ENCODE measurements around the gene MAU2.

The MAU2 gene

GRCh38 chr19:19320361-19321140 lies at the start of gene MAU2, which contains the start of gene SUGP1:
MAU2 (plus strand) TSS chr19:19320829; CDS start chr19:19320860, 31 bp downstream.
SUGP1 (minus strand) TSS chr19:19320509; CDS start chr19:19320496, 13 bp downstream.
- DNase-seq, result peak; percentile 87
- Mint-ChIP-seq H3K27me3 (no peaks in the 10 kb centered on the region), H3K27ac (peak within 1 kb of the TSS; percentile 99), H3K9me3 (no peaks in the 10 kb centered on the region), H3K4me1 (peaks cover 36% of the 10 kb centered on the region), H3K4me3 (peak within 1 kb of the TSS; percentile 86), H3K36me3 (ENCODE audit: low read depth) (peaks cover 19% of the 10 kb centered on the region)
- peak; percentile 96 for ATAC-seq

DNA sequence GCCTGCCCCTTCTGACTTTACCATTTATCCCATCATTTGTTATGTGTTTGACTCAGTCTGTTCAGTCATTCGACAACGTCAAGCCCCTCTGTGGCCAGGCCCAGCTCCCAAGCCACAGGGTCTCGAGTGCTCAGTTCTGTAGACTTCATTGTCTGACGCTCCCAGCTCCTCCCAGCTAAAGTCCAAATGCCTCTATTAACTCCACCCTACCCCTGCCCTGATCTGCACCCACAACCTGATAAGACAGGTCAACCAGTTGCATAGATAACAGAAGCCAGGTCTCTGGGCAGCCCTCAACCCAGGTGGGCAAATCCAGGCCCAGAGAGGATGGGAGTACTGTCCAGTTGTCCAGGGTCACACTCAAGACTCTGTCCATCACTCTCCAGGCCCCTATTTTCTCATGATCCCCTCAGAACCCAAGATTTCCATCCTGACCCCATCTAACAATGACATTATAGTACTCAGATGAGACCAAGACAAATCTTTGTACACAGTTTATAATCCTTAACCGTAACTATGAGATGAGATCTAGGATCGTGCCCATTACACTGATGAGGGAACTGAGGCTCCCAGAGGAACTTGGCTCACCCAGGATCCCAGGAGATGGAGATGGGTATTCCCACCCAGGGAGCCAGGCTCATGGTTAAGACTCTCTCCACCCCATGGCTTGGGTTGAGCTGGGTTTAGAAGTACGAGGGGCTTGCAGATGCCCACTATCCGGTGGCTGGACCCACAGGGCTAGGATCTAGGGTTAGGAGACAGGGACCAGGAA lies 48.6 kb upstream of the MAU2 start:
- Mint-ChIP-seq H3K27ac (no peak overlapping the region), H3K4me3 (no peak overlapping the region), H3K27me3 (peaks cover 19% of the 10 kb centered on the region), H3K4me1 (peaks cover 6% of the 10 kb centered on the region), H3K36me3 (ENCODE audit: low read depth) (peaks cover 5% of the 10 kb centered on the region), H3K9me3 (no peaks in the 10 kb centered on the region)
- DNase-seq (no peak), ATAC-seq (no peak)

DNA sequence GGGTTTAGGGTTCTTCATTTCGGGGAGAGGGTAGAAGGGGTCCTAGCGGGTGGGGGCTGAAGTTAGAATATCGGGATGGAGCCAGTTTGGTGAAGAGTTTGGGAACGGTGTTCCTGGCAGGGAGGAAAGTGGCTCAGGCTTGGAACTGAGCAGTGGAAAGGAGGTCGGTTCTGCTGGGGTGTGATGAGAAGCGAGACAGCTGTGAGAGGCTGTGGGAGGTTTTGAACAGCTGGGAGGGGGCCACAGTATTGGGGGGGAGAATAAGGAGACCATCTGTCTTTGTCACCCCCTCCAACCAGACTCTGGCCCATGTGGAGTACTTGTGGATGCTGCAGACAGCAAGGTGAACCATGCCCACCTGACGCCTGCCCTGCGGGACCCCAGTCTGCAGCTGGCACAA lies 46.5 kb upstream of the MAU2 start:
- DNase-seq (no peak), ATAC-seq (no peak)
- no peaks in the 10 kb centered on the region for H3K9me3 Mint-ChIP-seq
- no peak overlapping the region for H3K27ac Mint-ChIP-seq
- H3K4me3 Mint-ChIP-seq, result no peak overlapping the region
- H3K36me3 Mint-ChIP-seq (ENCODE audit: low read depth), result peaks cover 12% of the 10 kb centered on the region
- peaks cover 6% of the 10 kb centered on the region for H3K4me1 Mint-ChIP-seq
- peaks cover 19% of the 10 kb centered on the region for H3K27me3 Mint-ChIP-seq

DNA sequence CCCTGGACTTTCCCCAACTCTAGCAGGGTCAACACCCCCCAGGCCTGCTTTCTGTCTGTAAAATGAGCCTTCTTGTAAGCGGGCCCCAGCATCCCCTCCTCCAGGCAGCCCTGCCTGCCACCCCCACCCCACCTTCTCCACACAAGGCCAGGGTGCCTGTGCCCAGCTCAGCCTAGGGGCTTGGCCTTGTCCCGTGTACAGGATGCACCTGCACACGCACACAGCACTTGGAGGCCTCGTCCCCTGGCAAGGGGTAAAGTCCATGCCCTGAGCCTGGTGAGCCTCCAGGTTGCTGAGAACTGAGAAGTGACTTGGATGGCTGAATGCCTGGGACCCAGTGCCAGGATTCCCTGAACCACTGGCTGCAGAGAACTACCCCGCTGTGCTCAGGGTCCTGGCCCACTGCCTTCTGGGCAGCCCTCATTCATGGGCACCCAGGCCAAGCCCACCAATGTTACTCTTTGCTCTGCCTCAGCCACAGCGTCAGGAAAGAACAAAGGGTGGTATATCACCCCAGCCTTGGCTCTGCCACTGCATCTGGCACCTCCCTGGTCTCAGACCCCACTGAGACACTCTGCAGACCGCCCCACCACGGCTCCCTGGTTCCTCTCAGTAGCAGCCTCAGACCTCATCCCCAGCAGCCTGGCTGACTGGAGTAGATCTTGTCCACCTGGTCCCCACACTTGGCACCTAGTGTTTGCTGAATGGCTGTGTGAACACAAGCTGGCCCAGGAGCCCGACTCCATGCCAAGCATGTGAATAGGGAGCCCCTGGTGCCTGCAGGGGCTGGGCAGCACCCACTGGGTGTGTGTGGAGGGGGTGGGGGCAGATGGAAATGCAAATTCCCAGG lies 45.7 kb upstream of the MAU2 start:
- Mint-ChIP-seq H3K36me3 (ENCODE audit: low read depth) (peaks cover 12% of the 10 kb centered on the region), H3K27me3 (peaks cover 19% of the 10 kb centered on the region), H3K9me3 (no peaks in the 10 kb centered on the region), H3K4me1 (peaks cover 6% of the 10 kb centered on the region), H3K4me3 (no peak overlapping the region), H3K27ac (no peak overlapping the region)
- DNase-seq (no peak), ATAC-seq (no peak)

DNA sequence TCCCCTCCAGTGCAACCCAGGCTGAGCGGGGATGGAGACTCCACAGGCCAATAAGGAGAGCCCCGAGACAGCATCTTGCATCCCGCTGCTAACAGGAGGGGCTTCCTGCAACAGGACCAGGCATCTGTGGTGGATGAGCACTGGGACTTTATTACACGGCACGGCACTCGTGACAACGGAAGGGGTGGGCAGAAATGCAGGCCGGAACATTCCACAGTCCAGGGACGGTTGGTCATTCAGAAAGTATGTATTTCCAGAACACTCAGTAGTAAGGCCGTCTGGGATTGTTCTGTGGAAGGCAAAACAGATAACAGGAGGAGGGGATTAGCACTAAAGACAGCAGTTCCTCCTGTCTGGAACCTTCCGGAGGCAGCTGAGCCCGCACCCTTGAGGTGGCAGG lies 44.2 kb upstream of the MAU2 start:
- Mint-ChIP-seq H3K4me3 (no peak overlapping the region), H3K27me3 (peaks cover 19% of the 10 kb centered on the region), H3K27ac (no peak overlapping the region), H3K36me3 (ENCODE audit: low read depth) (peaks cover 18% of the 10 kb centered on the region), H3K4me1 (peaks cover 6% of the 10 kb centered on the region), H3K9me3 (no peaks in the 10 kb centered on the region)
- ATAC-seq (no peak), DNase-seq (no peak)

DNA sequence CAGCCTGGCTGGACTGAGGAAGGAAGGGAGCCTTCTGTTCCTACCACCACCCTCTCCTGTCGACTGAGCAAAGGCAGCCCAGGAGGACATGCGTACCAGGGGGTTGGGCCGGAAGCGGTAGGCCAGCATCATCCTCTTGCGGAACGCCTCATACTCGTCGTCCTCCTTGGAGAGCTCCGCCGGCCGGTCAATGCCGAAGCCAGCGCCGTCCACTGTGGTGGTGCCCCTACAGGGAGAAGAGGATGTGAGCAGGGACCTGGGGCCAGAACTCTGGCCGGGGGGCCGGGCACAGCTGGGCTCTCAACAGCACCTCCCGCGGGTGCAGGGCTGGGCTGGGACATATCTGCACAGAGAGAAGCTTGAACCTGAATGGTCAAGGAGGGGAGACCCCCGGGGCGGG lies 43.8 kb upstream of the MAU2 start:
- H3K4me1 Mint-ChIP-seq, result peaks cover 6% of the 10 kb centered on the region
- no peak for DNase-seq
- H3K4me3 Mint-ChIP-seq, result no peak overlapping the region
- peaks cover 17% of the 10 kb centered on the region for H3K27me3 Mint-ChIP-seq
- H3K27ac Mint-ChIP-seq, result no peak overlapping the region
- peaks cover 22% of the 10 kb centered on the region for H3K36me3 Mint-ChIP-seq (ENCODE audit: low read depth)
- no peak for ATAC-seq
- H3K9me3 Mint-ChIP-seq, result no peaks in the 10 kb centered on the region

GRCh38 chr19:19278315-19278714 lies 42.3 kb upstream of the MAU2 start:
- ATAC-seq, result no peak
- Mint-ChIP-seq H3K27ac (no peak overlapping the region), H3K4me1 (peaks cover 5% of the 10 kb centered on the region), H3K9me3 (no peaks in the 10 kb centered on the region), H3K27me3 (peaks cover 11% of the 10 kb centered on the region), H3K36me3 (ENCODE audit: low read depth) (peaks cover 29% of the 10 kb centered on the region), H3K4me3 (no peak overlapping the region)
- no peak for DNase-seq

GRCh38 chr19:19279062-19279612 lies 41.5 kb upstream of the MAU2 start:
- no peak overlapping the region for H3K4me3 Mint-ChIP-seq
- no peak overlapping the region for H3K27ac Mint-ChIP-seq
- ATAC-seq (no peak), DNase-seq (no peak)
- H3K9me3 Mint-ChIP-seq, result no peaks in the 10 kb centered on the region
- peaks cover 2% of the 10 kb centered on the region for H3K27me3 Mint-ChIP-seq
- H3K4me1 Mint-ChIP-seq, result no peaks in the 10 kb centered on the region
- peaks cover 33% of the 10 kb centered on the region for H3K36me3 Mint-ChIP-seq (ENCODE audit: low read depth)

DNA sequence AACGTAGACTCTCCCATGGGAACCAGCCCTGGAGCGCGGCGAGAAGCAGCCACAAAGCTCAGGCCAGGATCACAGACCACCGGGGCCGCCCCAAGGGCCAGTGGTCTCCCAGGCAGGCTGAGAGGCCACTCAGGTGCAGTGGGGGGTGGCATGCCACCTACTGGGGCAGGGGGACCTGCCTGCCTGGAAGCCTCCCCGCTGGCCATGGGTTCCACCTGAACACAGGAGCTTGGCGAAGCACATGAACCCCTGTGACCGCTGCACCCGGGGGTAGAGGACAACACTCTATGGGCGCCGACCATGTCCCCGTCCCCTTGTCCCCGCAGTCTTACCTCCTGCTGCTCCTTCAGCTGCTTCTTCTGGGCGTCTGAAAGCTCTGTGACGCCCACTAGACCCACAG lies 40.8 kb upstream of the MAU2 start:
- ATAC-seq, result no peak
- H3K36me3 Mint-ChIP-seq (ENCODE audit: low read depth), result peaks cover 38% of the 10 kb centered on the region
- DNase-seq, result no peak
- H3K27ac Mint-ChIP-seq, result no peak overlapping the region
- H3K4me3 Mint-ChIP-seq, result no peak overlapping the region
- H3K27me3 Mint-ChIP-seq, result no peaks in the 10 kb centered on the region
- no peaks in the 10 kb centered on the region for H3K9me3 Mint-ChIP-seq
- no peaks in the 10 kb centered on the region for H3K4me1 Mint-ChIP-seq

DNA sequence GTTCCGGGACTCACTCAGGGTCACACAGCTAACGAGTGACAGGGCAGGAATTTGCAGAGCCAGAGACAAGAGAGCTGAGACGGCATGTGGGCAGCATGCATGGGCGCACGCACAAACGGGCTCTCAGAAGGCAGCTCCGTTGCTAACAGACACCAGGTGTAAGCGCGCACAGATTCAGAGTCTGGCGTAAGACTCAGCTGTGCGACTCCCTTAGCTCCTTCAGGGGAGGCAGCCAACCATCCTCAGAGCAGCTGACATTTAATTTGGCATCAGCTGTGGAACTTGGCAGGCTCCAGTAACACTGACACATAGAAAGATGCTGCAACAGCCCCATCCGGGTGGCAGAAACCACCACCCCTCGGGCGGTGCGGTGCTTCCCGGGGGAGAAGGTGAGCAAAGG lies 40.1 kb upstream of the MAU2 start:
- Mint-ChIP-seq H3K4me1 (no peaks in the 10 kb centered on the region), H3K36me3 (ENCODE audit: low read depth) (peaks cover 40% of the 10 kb centered on the region), H3K9me3 (no peaks in the 10 kb centered on the region), H3K27me3 (no peaks in the 10 kb centered on the region), H3K27ac (no peak overlapping the region), H3K4me3 (no peak overlapping the region)
- DNase-seq (no peak), ATAC-seq (no peak)

GRCh38 chr19:19285686-19286085 lies 34.9 kb upstream of the MAU2 start:
- no peak overlapping the region for H3K4me3 Mint-ChIP-seq
- no peak for ATAC-seq

DNA sequence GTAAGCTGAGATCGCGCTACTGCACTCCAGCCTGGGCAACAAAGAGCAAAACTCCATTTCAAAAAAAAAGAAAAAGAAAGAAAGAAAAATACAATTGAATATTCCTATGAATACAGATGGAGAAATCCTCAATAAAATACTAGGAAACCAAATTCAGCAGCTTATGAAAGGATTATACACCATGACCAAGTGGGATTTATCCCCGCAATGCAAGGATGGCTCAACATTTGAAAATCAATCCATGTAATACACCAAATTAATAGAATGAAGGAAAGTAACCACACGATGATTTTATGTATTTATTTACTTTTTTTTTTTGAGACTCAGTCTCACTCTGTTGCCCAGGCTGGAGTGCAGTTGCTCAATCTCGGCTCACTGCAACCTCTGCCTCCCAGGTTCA lies 28.0 kb upstream of the MAU2 start:
- H3K4me3 Mint-ChIP-seq, result no peak overlapping the region
- H3K27ac Mint-ChIP-seq, result no peak overlapping the region
- ATAC-seq (no peak), DNase-seq (no peak)
- H3K27me3 Mint-ChIP-seq, result no peaks in the 10 kb centered on the region
- H3K4me1 Mint-ChIP-seq, result no peaks in the 10 kb centered on the region
- peaks cover 52% of the 10 kb centered on the region for H3K36me3 Mint-ChIP-seq (ENCODE audit: low read depth)
- peaks cover 4% of the 10 kb centered on the region for H3K9me3 Mint-ChIP-seq

More at GRCh38 chr19:19285686-19286085, 34.9 kb upstream of the MAU2 start:
- Mint-ChIP-seq H3K27me3 (no peaks in the 10 kb centered on the region), H3K36me3 (ENCODE audit: low read depth) (peaks cover 38% of the 10 kb centered on the region), H3K9me3 (no peaks in the 10 kb centered on the region), H3K4me1 (no peaks in the 10 kb centered on the region), H3K27ac (no peak overlapping the region)
- no peak for DNase-seq

DNA sequence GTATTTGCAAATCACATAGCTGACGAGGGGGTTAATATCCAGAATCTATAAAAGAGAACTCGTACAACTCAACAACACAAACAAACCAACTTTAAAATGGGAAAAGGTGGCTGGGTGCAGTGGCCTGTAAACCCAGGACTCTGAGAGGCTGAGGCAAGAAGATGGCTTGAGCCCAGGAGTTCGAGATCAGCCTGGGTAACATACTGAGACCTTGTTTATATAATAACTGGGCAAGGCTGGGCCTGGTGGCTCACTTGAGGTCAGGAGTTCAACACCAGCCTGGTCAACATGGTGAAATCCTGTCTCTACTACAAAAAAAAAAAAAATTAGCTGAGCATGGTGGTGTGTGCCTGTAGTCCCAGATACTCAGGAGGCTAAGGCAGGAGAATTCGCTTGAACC lies 25.7 kb upstream of the MAU2 start:
- Mint-ChIP-seq H3K36me3 (ENCODE audit: low read depth) (peaks cover 47% of the 10 kb centered on the region), H3K27ac (no peak overlapping the region)
- no peak for DNase-seq

DNA sequence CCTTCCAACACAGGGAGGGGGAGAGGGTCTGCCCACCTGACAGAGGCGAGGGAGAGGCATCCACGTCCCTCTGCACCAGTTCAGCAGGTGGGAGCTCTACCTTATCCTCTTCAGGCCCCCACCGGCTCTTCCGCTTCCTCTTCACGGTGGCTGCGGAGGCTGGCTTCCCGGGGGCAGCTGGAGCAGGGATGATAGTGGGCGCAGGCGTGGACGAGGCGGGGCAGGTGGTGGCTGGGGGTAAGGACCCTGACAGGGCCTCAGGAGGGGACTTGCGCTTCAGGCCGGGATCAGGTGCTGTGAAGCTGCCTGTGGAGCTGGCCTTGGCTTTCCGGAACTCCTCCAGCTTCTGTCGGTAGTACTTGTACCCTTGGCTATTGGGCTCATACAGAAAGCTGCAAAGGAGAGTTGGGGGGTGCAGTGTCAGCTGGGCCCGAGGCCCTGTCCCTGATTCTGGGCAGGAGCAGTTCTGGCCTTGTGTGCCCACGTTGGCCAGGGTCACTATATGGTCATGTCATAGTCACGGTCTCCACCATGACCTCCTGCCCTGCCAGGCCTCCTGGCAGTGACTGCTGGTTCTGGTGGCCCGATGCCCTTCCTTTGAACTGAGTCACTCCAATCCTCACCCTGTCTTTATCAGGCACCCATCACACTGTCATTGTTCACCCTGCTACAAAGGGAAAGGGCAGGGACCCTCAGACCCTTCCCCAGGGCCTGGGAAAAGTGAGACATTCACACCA lies 23.5 kb upstream of the MAU2 start:
- peaks cover 34% of the 10 kb centered on the region for H3K36me3 Mint-ChIP-seq (ENCODE audit: low read depth)
- no peak overlapping the region for H3K4me3 Mint-ChIP-seq
- ATAC-seq (no peak), DNase-seq (no peak)
- no peaks in the 10 kb centered on the region for H3K27me3 Mint-ChIP-seq
- peaks cover 4% of the 10 kb centered on the region for H3K9me3 Mint-ChIP-seq
- no peaks in the 10 kb centered on the region for H3K4me1 Mint-ChIP-seq
- H3K27ac Mint-ChIP-seq, result no peak overlapping the region

More for the DNA sequence above, 25.7 kb upstream of the MAU2 start:
- no peaks in the 10 kb centered on the region for H3K27me3 Mint-ChIP-seq
- no peak for ATAC-seq
- no peaks in the 10 kb centered on the region for H3K4me1 Mint-ChIP-seq
- peaks cover 4% of the 10 kb centered on the region for H3K9me3 Mint-ChIP-seq
- no peak overlapping the region for H3K4me3 Mint-ChIP-seq

All from activated naive CD8-positive, alpha-beta T cell treated with anti-CD3 and anti-CD28 coated beads, Interleukin-2, amount 50 U/mL, for 24 hours (primary cell).